Activated T-helper 9 cell treated with anti-CD3 and anti-CD28 coated beads, Interleukin-2, amount 50 U/mL, for 16 hours (primary cell): ENCODE results near the gene OCSTAMP.

ENCODE experiments used
- DNase-seq: peaks from one replicate; pipeline ENCODE4 v3.0.0-alpha.2; 2020; ENCODE audit warnings: low read depth

The OCSTAMP gene

DNA sequence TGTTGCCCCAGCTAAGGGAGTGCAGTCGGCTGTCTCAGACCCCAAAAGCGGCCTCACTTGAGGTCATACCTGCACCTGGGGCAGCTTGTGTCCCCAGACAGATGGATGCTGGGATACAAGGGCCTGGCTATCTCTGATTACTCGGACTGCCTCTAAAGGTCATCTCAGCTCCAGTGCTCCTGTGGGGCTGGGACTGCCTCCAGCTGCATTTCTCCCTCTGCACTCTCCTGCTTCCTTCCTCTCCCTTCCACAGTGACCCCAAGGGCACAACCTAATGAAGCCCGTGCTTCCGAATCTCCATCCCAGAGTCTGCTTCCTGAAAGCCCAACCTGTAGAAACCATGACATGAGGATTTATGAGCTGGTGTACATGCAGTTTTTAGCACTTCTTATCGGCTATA lies 22.8 kb upstream of the OCSTAMP start:
- DNase-seq, result no peak

DNA sequence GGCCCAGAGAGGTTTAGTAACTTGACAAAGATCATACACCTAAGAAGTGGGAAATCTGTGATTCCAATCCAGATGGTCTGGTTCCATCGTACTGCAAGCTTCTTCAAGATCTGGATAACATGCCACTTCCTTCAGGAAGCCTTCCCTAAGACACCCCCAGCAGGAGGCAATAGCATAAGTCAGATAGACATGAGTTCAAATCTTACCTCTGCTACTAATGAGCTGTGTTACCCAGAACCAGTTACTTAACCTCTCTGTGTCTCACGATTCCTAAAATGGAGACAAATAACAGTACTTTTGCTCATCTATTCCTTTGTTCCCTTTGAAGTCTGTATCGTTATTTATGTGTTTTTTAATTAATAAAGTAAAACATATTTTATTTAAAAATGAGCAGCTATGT lies 22.3 kb upstream of the OCSTAMP start:
- DNase-seq, result no peak

DNA sequence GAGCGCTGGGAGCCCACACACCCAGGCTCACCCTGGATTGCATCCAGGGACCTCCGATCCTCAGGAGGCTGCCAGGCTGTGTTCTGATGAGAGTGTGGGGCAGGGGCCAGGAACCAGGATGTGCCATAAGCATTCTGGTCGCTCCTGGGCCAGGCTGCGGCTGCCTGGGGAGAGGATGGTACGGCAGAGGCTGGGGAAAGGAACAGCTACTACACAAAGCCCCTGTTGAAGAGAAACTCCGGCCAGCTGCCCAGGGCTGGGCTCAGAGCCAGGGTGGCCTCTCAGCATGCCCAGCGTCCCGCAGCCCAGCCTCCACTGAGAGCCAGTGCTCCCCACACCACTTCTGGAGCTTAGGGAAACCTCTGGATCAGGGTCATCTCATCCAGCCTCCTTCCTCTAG lies 21.7 kb upstream of the OCSTAMP start:
- no peak for DNase-seq

DNA sequence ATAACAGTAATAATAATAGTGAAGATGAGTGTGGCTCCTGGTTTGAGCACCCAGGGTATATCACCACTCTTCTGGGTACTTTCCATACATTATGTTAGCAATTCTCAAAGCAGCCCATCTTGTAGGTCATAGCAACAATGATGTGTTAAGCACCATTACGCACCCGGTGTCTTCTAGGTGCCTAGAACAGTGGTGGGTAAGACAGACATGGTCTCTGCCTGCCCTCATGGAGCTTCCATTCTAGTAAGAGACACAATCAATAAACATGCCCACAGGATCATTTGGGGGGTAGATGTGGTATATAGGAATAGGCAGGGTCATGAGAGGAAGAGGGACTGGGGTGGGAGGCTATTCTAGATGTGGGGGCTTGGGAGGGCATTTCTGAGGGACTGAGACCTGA lies 21.0 kb upstream of the OCSTAMP start:
- DNase-seq, result no peak

DNA sequence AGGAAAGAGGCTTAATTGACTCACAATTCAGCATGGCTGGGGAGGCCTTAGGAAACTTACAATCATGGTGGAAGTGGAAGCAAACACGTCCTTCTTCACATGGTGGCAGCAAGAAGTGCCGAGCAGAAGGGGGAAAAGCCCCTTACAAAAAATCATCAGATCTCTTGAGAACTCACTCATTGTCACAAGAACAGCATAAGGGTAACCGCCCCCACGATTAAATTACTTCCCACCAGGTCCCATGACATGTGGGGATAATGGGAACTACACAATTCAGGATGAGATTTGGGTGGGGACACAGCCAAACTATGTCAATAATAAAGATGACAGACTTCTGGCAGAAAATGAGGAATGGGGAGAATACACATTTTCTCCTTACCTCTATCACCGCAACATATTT lies 20.5 kb upstream of the OCSTAMP start:
- DNase-seq, result no peak

DNA sequence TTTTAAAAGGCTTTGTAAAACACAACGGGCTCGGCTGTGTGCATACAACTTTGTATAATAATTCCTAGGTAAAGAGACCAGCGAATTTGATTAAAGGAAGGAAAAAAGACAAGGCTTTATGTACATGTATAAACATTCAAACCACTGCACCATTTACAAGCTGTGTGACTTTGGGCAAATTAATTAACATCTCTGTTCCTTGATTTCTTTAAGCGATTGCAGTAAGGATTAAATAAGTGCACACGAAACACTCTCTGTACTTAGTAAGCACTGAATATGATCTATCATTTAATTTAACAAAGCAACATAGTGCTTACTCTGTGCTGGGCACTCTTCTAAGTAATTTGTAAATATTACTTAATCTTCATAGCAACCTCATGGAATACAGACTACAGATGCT lies 19.5 kb upstream of the OCSTAMP start:
- DNase-seq, result no peak

DNA sequence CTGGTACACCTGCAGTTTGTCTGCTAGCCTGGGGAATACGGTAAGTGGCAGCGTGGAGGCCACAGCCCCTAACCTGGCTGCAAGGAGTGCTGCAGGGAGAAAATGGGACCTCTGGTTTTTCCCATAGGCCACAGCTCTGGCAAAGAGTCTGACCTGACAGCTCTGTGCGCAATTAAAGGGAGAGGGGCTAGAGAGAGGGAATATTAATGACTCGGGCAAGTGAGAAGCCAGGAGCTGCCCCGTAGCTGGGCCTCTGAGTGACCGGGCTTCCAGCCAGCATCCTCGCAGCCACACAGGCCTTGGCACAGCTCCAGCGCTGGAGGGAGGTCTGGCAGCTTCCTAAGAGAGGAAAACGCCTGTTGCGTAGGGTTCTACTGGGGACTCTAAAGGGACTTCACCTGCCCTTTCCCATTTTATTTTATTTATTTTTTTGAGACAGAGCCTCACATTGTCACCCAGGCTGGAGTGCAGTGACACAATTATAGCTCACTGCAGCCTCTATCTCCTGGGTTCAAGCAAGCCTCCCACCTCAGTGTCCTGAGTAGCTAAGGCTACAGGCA lies 18.2 kb upstream of the OCSTAMP start:
- DNase-seq, result no peak

DNA sequence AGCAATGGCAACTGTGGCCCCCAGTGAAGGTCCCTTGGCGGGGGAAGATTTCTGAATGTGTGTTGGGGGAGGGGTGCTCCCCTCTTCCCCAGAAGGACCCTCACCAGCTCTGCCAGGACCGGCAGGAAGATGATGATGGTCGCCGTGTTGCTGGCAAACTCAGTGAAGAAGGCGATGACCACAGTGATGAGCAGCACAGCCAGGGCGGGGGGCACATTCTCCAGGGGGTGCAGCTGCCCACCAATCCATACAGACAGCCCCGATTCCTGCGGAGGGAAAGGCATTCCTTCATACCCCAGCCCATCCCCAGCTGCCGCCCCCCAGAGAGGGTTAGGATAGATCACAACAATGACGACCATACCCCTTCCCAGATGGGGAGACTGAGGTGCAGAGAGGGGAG lies 15.7 kb upstream of the OCSTAMP start:
- DNase-seq, result no peak

DNA sequence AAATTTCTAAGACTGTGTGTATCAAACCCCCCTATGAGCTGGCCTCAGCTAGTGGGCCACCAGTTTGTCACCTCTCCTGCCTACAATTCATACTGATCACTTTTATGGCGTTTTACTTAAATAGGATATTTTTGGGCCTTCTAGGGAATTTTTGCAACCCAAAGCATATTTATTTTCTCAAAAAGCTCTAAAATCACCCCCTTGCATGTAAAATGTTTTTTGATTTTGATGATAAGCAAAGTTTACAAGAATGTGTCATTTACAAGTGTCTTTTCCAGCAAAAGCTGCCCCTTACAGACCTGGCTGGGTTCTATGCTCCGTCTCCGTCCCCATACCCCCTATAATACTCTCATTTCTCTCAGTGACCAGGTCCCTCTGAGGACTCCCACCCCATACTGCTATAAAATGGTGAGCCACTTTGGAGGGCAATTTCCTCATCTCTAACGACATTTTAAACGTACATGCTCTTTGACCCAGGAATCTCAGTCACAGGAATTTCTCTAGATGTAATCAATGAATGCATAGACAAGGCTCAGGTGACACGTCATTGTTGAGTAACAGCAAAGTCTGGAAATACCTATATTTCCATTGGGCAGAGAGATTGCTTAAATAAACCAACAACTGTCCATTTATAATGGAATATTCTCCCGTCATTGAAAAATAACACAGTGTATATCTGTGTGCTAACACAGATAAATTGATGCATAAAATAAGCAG lies 13.9 kb upstream of the OCSTAMP start:
- no peak for DNase-seq

DNA sequence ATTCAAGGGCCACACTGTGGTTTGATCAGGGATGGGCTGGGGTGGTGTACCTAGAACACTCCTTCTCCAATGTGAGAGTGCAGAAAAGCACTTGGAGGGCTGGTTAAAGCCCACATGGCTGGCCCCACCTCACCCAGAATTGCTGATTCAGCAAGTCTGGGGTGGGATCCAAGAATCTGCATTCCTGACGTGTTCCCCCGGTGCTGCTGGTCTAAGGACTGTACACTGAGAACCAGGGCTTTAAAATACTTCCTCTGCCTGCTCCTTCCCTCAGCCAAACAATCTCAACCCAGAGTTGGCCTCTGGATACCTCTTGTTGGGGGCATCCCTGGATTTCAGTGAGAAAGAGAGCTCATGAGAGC lies 13.4 kb upstream of the OCSTAMP start:
- DNase-seq, result no peak

DNA sequence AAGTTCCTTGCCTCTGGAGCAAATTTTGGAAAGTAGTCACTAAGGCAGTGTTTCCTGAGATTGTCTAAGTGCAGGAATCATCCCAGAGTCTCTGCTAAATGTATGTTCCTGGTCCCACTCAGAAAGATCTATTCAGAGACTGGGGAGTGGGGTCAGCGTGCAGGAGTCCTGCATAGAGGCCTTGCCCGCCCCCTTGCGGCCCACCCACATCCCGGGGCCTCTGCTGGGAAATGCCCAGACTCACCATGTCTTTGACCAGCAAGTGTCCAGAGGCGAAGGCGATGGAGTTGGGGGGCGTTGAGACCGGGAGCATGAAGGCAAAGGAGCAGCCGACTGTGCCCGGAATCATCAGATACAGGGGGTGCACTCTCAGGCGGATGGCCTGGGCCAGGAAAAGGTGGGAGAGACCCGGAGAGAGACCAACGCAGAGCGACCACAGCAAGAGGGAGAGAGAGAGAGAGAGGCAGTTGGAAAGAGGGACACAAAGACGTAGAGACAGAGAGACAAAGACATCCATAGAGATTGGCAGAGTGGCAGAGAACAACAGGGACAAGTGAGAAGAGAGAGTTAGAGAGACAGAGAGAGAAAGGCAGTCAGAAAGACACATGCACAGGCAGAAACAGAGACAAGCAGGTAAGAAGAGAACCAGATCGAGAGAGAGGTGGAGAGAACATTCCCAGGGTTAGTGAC lies 12.9 kb upstream of the OCSTAMP start:
- DNase-seq, result no peak

DNA sequence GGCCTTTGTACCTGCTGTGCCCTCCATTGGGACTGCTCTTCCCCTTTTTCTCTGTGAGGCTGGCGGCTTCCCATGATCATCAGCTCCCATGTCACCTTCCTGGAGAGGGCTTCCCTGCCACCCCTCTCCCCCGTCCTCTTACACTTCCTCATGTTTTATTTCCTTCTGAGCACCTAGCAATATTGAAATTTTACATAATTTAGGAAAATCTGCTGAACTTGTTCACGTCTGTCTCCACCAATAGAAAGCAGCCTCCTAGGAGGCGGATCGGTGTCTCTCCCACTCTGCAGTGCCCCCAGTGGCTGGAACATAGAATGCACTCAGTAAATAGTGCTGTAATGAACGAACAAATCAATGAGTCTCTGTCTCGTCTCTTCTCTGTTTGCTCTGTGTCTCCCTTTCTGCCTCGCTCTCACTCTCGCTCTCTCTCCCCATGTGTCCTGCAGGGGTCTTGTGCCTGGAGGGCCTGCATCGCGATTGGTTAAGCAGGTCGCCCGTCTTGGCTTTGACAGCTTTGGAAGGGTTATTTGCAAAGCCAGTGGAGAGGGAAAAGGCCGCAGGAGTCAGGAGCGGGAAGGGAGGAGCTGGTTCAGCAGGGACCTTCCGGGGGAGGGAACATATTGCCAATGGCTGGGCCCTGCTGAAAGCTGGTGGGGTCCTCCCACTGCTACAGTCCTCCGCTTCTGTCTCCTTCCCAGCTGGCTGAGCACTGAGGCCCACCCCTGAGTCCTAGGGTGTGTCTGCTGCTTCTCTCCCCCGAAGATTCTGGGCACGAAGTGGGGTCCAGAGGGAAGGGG lies 12.1 kb upstream of the OCSTAMP start:
- peak; percentile 31 for DNase-seq

DNA sequence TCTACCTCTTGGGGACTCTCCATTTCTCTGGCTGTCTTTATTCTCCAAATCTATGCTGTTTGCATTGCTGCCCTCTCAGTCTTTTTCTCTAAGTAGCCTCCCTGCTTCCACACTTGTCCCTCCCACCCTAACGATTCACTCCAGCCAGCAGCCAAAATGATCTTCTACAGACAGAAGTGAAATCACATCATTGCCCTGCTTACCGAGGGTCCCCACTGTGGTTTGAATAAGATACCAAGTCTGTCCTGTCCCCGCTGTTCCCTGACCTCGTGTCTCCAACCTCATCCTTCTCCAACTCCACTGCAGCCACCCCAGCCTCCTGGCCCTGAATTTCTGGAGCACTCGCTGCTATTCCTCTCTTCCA lies 11.5 kb upstream of the OCSTAMP start:
- no peak for DNase-seq

DNA sequence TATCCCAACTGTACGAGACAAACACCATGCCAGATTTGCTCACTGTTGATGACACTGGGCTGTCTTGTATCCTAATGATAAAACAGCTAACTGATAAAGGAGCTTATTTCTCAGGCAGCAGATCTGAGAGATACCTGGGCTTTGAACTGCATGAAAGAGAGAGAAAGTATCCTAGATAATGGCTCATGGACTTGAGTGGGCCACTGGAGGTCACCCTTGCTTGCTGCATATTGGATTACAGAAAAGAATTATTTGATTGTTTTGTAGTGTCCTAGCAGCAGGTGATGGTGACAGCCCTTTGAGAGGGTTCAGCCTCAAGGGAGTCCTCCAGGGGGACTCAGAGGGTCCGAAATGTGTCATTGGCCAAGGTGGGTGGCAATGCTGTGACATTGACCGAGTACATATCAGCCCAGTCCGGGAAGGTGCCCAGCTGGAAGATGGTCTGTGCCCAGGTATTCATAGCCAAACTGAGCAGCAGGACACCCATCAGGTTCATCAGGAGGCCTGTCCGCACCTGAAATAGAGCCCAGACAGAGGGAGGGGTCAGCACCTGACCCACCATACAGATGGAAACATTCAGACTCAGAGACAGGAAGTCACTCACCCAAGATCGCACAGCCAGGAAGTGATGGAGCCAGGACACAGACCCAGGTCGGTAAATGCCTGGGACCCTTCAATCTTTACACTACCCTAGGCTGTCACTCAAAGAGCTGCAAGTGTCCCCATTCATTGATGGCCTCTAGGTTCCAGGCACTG lies 9.4 kb upstream of the OCSTAMP start:
- no peak for DNase-seq

DNA sequence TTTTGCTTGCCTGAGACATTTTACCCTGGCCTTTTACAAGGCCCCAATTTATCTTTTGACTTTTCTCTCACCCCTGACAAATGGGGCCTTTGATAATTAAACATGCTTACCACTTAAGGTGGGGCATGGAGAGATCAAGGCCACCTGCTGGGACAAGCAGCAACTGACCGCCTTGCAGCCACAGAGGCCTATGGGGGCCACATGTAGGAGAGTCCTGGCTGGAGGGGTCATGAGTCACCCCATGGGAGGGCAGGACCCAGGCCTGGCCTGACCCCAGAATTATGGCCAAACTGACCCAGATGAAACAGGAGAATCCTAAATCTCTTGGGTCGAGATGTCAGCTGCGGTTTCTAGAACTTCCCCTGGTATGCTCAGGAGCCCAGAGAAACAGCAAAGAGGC lies 8.5 kb upstream of the OCSTAMP start:
- no peak for DNase-seq

DNA sequence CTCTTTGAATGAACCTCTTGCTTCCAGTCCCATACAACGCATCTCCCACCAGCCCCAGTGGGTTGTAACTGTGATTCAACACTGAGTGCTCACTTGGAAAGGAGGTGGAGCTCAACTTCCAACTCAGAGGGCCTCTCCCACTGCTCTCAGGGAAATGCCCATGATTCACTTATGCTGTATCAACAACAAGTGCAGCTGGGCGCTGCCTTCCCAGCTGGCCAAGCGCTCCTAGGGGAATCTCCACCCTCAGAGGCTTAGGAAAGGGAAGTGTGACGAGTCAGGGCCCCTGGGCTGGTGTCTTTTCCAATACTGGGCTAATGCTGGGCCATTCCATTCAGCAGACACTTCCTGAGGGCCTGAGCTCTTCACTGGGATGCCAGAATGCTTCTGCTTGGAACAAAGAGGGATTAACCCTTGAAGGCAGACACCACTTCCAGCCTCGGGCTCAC lies 8.1 kb upstream of the OCSTAMP start:
- DNase-seq, result peak; percentile 23

DNA sequence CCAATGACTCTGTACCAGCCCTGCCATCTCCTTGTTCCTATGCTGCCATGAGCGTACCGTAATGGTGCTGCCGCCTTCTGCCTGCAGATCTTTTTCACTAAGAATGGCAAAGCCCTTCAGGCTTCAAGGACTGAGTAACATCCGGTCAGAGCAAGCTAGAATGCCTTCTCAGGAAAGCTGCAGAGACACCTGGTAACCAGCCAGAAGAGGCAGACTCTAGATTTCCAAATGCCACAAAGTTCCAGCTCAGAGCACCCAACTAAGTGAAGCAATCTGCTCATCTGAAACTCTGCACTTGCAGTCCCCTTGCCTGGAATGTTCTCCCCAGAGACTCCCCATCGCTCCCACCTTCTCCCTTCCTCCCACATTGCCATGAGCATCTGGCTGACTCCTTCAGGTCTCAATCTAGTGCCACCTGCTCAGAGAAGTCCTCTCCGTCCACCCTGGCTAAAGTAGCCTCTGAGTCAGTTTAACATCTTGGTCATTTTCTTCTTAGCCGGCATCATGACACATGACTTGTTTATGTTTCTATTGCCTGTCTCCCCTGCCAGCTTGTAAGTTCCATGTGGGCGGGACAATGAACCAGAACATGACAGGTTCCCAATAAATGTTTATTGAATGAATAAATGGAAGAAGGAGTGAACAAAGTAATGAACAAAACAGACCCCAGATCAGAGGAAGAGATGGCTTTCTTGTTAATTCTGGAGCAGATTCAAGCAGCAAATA lies 6.9 kb upstream of the OCSTAMP start:
- DNase-seq, result no peak

DNA sequence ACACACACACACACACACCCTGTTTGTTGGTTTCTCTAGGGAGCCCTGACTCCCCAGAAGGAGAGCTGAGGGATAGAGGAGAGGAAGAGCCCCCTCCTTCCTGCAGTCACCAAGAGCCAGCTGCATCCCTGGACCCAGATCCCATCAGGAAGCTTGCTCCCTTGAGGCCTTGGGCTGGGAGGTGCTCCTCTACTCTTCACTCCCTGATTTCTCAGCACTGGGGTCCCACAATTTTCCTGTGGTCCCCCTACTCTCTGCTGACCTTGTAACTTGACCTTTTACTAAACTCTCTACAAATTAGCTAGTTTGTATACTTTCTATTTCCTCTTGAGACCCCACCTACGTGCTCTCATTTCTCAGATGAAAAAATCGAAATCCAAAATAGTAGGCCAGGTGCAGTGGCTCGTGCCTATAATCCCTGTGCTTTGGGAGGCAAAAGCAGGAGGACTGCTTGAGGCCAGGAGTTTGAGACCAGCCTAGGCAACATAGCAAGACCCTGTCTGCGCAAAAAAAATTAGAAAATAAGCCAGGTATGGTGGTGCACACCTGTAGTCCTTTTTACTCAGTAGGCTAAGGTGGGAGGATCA lies 5.0 kb upstream of the OCSTAMP start:
- no peak for DNase-seq

DNA sequence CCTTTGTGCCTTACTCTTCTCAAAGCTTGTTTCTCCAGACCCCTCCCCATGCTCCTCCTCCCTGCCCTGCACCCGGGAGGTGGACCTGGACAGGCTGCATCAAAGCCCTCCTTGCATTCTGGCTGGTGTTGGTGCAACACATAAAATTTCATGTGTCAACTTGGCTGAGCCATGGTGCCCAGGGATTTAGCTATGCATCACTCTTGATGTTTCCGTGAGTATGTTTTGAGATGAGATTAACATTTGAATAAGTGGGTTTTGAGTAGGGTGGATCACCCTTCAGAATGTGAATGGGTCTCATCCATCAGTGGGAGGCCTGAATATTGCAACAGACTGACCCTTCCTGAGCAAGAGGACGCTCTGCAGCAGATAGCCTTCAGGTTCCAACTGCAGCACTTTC lies 4.4 kb upstream of the OCSTAMP start:
- DNase-seq, result no peak

DNA sequence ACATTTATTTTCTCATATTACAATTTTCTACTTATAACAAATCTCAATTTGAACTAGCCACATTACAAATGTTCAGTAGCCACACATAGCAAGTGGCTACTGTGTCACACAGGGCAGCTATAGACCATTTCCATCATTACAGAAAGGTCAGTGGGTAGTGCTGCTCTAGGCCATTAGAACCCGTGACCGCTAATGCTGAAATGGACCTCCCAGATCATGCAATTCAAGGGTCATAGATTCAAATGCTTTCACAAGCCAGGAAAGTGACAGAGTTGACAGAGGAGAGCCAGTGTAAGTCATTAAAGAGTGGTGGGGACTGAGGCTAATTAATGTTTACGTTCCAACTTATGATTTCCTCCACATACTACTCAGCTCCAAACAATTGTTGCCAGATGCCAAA lies 3.5 kb upstream of the OCSTAMP start:
- no peak for DNase-seq
